GM23338 (cell line): Measurements from ENCODE around the gene GRIA1. TPM values are rescaled to one million over a fixed set of nuclear protein-coding genes. Genes with fewer than 3 reads are reported as not detected.

Experiments
- ATAC-seq: fragments of 200-7000 bp; cut with Tn5 transposase; 3 replicates; pipeline ENCODE4 v1.9.1; 2020
- DNase-seq: peaks from one replicate; pipeline ENCODE4 v3.0.0-alpha.2; 2015; ENCODE audit warnings: low spot score
- H2AFZ ChIP-seq: fragments of 200-600 bp; sonication (generic); 2 replicates; pipeline ENCODE4 v1.8.0; 2016; ENCODE audit warnings: antibody characterized with exemption, mild to moderate bottlenecking, moderate library complexity
- H3F3A ChIP-seq: fragments of 200-600 bp; sonication (generic); replicated peaks from 2 replicates; pipeline ENCODE4 v1.8.0; 2017; ENCODE audit warnings: antibody characterized with exemption, mixed run types, low read depth
- H3K27ac ChIP-seq: fragments of 200-600 bp; sonication (generic); 2 replicates; pipeline ENCODE4 v1.6.1; 2016; ENCODE audit warnings: low read depth
- H3K27me3 ChIP-seq: fragments of 200-600 bp; sonication (generic); 2 replicates; pipeline ENCODE4 v1.8.0; 2016; ENCODE audit warnings: mild to moderate bottlenecking, mixed run types, moderate library complexity; ENCODE audit not compliant: insufficient read depth
- H3K36me3 ChIP-seq: fragments of 200-600 bp; sonication (generic); 2 replicates; pipeline ENCODE4 v1.8.0; 2016; ENCODE audit warnings: mild to moderate bottlenecking; ENCODE audit not compliant: insufficient read depth
- H3K4me1 ChIP-seq: fragments of 200-600 bp; sonication (generic); 2 replicates; pipeline ENCODE4 v1.8.0; 2016; ENCODE audit warnings: mild to moderate bottlenecking, moderate library complexity; ENCODE audit not compliant: insufficient read depth
- H3K4me2 ChIP-seq: fragments of 200-600 bp; sonication (generic); 2 replicates; pipeline ENCODE4 v1.7.1; 2017; ENCODE audit warnings: mixed run types
- H3K4me3 ChIP-seq: fragments of 200-600 bp; sonication (generic); 2 replicates; pipeline ENCODE4 v1.6.1; 2016; ENCODE audit warnings: mixed run types
- H3K79me2 ChIP-seq: fragments of 200-600 bp; sonication (generic); replicated peaks from 2 replicates; pipeline ENCODE4 v1.8.0; 2017; ENCODE audit warnings: mild to moderate bottlenecking; ENCODE audit not compliant: insufficient read depth
- H3K9me2 ChIP-seq: fragments of 200-600 bp; sonication (generic); 2 replicates; pipeline ENCODE4 v1.8.0; 2017; ENCODE audit not compliant: insufficient read depth
- H4K20me1 ChIP-seq: fragments of 200-600 bp; sonication (generic); replicated peaks from 2 replicates; pipeline ENCODE4 v1.8.0; 2017; ENCODE audit warnings: mild to moderate bottlenecking; ENCODE audit not compliant: insufficient read depth
- H3K27ac Mint-ChIP-seq: 2 replicates; pipeline ENCODE4 v1.8.0; 2020; ENCODE audit warnings: inconsistent platforms, mild to moderate bottlenecking, moderate library complexity, mixed read lengths
- H3K27me3 Mint-ChIP-seq: 3 replicates; pipeline ENCODE4 v1.8.0; 2022; ENCODE audit warnings: low read depth, mild to moderate bottlenecking, moderate library complexity, mixed read lengths, inconsistent platforms; ENCODE audit not compliant: insufficient read depth, poor library complexity
- H3K36me3 Mint-ChIP-seq: 3 replicates; pipeline ENCODE4 v1.8.0; 2021; ENCODE audit warnings: low read depth, mild to moderate bottlenecking, inconsistent platforms, moderate library complexity, mixed read lengths
- H3K4me1 Mint-ChIP-seq: 3 replicates; pipeline ENCODE4 v1.8.0; 2020; ENCODE audit warnings: mild to moderate bottlenecking, inconsistent platforms, mixed read lengths
- H3K4me3 Mint-ChIP-seq: 3 replicates; pipeline ENCODE4 v1.8.0; 2021; ENCODE audit warnings: moderate library complexity, mild to moderate bottlenecking, inconsistent platforms, mixed read lengths
- H3K9me3 Mint-ChIP-seq: 3 replicates; pipeline ENCODE4 v1.8.0; 2020; ENCODE audit warnings: moderate library complexity, mild to moderate bottlenecking, inconsistent platforms, mixed read lengths
- CTCF ChIP-seq, 2 experiments: fragments of 200-600 bp in 1 of 2; sonication (generic) in 1 of 2; conservative IDR thresholded peaks; 2 replicates each; pipeline versions ENCODE4 v1.5.1 to v1.6.1; 2016 to 2017; ENCODE audit warnings: antibody characterized with exemption in 2 of 2, low read depth in 2 of 2, mild to moderate bottlenecking in 2 of 2, moderate library complexity in 1 of 2
- ETS1 ChIP-seq: IDR thresholded peaks from 2 replicates; pipeline ENCODE4 v1.6.1; 2016; ENCODE audit warnings: antibody characterized with exemption
- EZH2 ChIP-seq: fragments of 200-600 bp; sonication (generic); IDR thresholded peaks from one replicate; pipeline ENCODE4 v1.8.0; 2017; ENCODE audit warnings: antibody characterized with exemption, mild to moderate bottlenecking, low read depth; ENCODE audit not compliant: unreplicated experiment
- EZH2phosphoT487 ChIP-seq: fragments of 200-600 bp; sonication (generic); IDR thresholded peaks from one replicate; pipeline ENCODE4 v1.8.1; 2018; ENCODE audit warnings: antibody characterized with exemption; ENCODE audit not compliant: unreplicated experiment
- JUNB ChIP-seq: IDR thresholded peaks from one replicate; pipeline ENCODE4 v1.6.1; 2016; ENCODE audit warnings: antibody characterized with exemption; ENCODE audit not compliant: unreplicated experiment
- NANOG ChIP-seq: IDR thresholded peaks from 2 replicates; pipeline ENCODE4 v1.6.1; 2016; ENCODE audit warnings: antibody characterized with exemption, borderline replicate concordance
- POLR2AphosphoS5 ChIP-seq: IDR thresholded peaks from 2 replicates; pipeline ENCODE4 v1.6.1; 2016; ENCODE audit warnings: antibody characterized with exemption, low read depth
- STAT1 ChIP-seq: IDR thresholded peaks from one replicate; pipeline ENCODE4 v1.6.1; 2016; ENCODE audit warnings: antibody characterized with exemption; ENCODE audit not compliant: unreplicated experiment
- ZNF114 ChIP-seq: fragments of 250-450 bp; sonication (Bioruptor Pico); IDR thresholded peaks from 2 replicates; pipeline ENCODE4 v1.5.0; 2020; ENCODE audit warnings: mild to moderate bottlenecking, moderate library complexity
- ZNF462 ChIP-seq: fragments of 250-450 bp; sonication (Bioruptor Pico); IDR thresholded peaks from 2 replicates; pipeline ENCODE4 v1.5.0; 2020; ENCODE audit warnings: mild to moderate bottlenecking, moderate library complexity
- polyA plus RNA-seq: library from polyadenylated mRNA; unstranded; fragments of >200 nt; fragmentation: Nextera tagmentation; extraction: Ambion mirVana; gene quantifications from 2 replicates; pipeline ENCODE4 v1.2.1, GENCODE V29; 2016
- total RNA-seq: library from RNA; depleted of rRNA; stranded (reverse); fragments of >200 nt; shearing (Covaris generic); gene quantifications from 2 replicates; pipeline ENCODE4 v1.2.3, GENCODE V29; 2014

GRIA1 gene
- total and polyA plus RNA-seq, 2 experiments from 2014 or later: 1.0 to 1.7 TPM

GRCh38 chr5:153831973-153832372, 341.5 kb downstream of the GRIA1 start:
- DNase-seq: peak; percentile 66
- H3K79me2 ChIP-seq: no peaks in the 10 kb centered on the region
- H3K36me3 ChIP-seq: no peaks in the 10 kb centered on the region
- no peaks in the 10 kb centered on the region for H4K20me1 ChIP-seq
- no peaks in the 10 kb centered on the region for H3K36me3 Mint-ChIP-seq
- no peaks in the 10 kb centered on the region for H3K9me3 Mint-ChIP-seq
- H3K4me1 ChIP-seq: peaks cover 15% of the 10 kb centered on the region; the same call in 1 of the 2 replicates
- peaks cover 14% of the 10 kb centered on the region for H3K4me1 Mint-ChIP-seq
- H3K4me3 ChIP-seq: no peak overlapping the region
- no peaks in the 10 kb centered on the region for H3K27me3 ChIP-seq
- no peak overlapping the region for H3K4me2 ChIP-seq
- peaks cover 6% of the 10 kb centered on the region for H3K27me3 Mint-ChIP-seq
- no peak overlapping the region for H3K27ac ChIP-seq
- no peaks in the 10 kb centered on the region for H3F3A ChIP-seq
- no peak for TF ChIP-seq POLR2AphosphoS5
- TF ChIP-seq ETS1: 0 out of 2 replicates have a peak, but pooled peaks have one; percentile 22
- H2AFZ ChIP-seq: no peak overlapping the region
- ATAC-seq: peak; percentile 67
- no peak overlapping the region for H3K4me3 Mint-ChIP-seq
- H3K9me2 ChIP-seq: 0 out of 2 replicates have a peak, but pooled peaks cover 3% of the 10 kb centered on the region
- no peak overlapping the region; the same call in 1 of the 2 replicates for H3K27ac Mint-ChIP-seq

- no peak for ATAC-seq
- no peaks in the 10 kb centered on the region for H3K79me2 ChIP-seq
- no peaks in the 10 kb centered on the region for H3K36me3 ChIP-seq
These were observed 345.5 kb downstream of the GRIA1 start for GRCh38 chr5:153835891-153836515.

More at GRCh38 chr5:153835891-153836515, 345.5 kb downstream of the GRIA1 start:
- H3K4me2 ChIP-seq: no peak overlapping the region
- H3F3A ChIP-seq: no peaks in the 10 kb centered on the region
- Mint-ChIP-seq H3K4me1 (no peaks in the 10 kb centered on the region), H3K9me3 (no peaks in the 10 kb centered on the region), H3K27ac (no peak overlapping the region), H3K36me3 (no peaks in the 10 kb centered on the region), H3K4me3 (no peak overlapping the region), H3K27me3 (peaks cover 6% of the 10 kb centered on the region)
- no peaks in the 10 kb centered on the region for H3K27me3 ChIP-seq
- H2AFZ ChIP-seq: no peak overlapping the region
- no peak for TF ChIP-seq ZNF114 (CRISPR knock-in tag)
- TF ChIP-seq CTCF (conservative IDR thresholded peaks at IDR 0.05; ENCODE audit: low read depth in 2 of 2): no peak
- no peak for TF ChIP-seq EZH2phosphoT487
- no peak for TF ChIP-seq EZH2
- no peak for TF ChIP-seq ZNF462 (CRISPR knock-in tag)
- TF ChIP-seq STAT1: no peak
- TF ChIP-seq NANOG: no peak
- no peak for TF ChIP-seq JUNB
- 0 out of 2 replicates have a peak, but pooled peaks cover under 1% of the 10 kb centered on the region for H3K9me2 ChIP-seq
- no peaks in the 10 kb centered on the region for H4K20me1 ChIP-seq
- DNase-seq: no peak
- H3K27ac ChIP-seq: no peak overlapping the region
- H3K4me3 ChIP-seq: no peak overlapping the region
- H3K4me1 ChIP-seq: no peaks in the 10 kb centered on the region
